GM21619 (cell line): ENCODE measurements around the gene LATS2.

Experiments used
- ATAC-seq: cut with Tn5 transposase; IDR thresholded peaks from one replicate; pipeline ENCODE4 v1.9.1; 2021; ENCODE audit not compliant: unreplicated experiment

LATS2 gene

GRCh38 chr13:20994441-20994821, 67.0 kb downstream of the LATS2 start:
- no peak for ATAC-seq

GRCh38 chr13:20993661-20994440, 67.5 kb downstream of the LATS2 start:
- no peak for ATAC-seq

GRCh38 chr13:20993211-20993610, 68.2 kb downstream of the LATS2 start:
- no peak for ATAC-seq

- ATAC-seq, result no peak
Observed at GRCh38 chr13:20991741-20992520, 69.5 kb downstream of the LATS2 start.

GRCh38 chr13:20990910-20991525, 70.4 kb downstream of the LATS2 start:
- no peak for ATAC-seq

- ATAC-seq, result no peak
Observed at GRCh38 chr13:20989656-20990321, 71.6 kb downstream of the LATS2 start.

- ATAC-seq, result no peak
Observed at GRCh38 chr13:20988909-20989655, 72.3 kb downstream of the LATS2 start.

GRCh38 chr13:20988033-20988908, 73.1 kb downstream of the LATS2 start:
- no peak for ATAC-seq

- ATAC-seq, result no peak
Observed at GRCh38 chr13:20987599-20987998, 73.8 kb downstream of the LATS2 start.

GRCh38 chr13:20984879-20985278, 76.5 kb downstream of the LATS2 start:
- ATAC-seq, result no peak

- no peak for ATAC-seq
Observed at GRCh38 chr13:20983386-20983785, 78.0 kb downstream of the LATS2 start.

GRCh38 chr13:20981370-20982095, 79.9 kb downstream of the LATS2 start:
- no peak for ATAC-seq

GRCh38 chr13:20980899-20981298, 80.5 kb downstream of the LATS2 start:
- no peak for ATAC-seq

- ATAC-seq, result no peak
Observed at GRCh38 chr13:20980430-20980829, 81.0 kb downstream of the LATS2 start.

- ATAC-seq, result no peak
Observed at GRCh38 chr13:20977394-20977793, 84.0 kb downstream of the LATS2 start.

- no peak for ATAC-seq
Observed at GRCh38 chr13:20974981-20975585, 86.3 kb downstream of the LATS2 start.

GRCh38 chr13:20973886-20974425, 87.4 kb downstream of the LATS2 start:
- no peak for ATAC-seq

GRCh38 chr13:20972731-20973130, 88.7 kb downstream of the LATS2 start:
- ATAC-seq, result no peak
